ENCODE results near the gene AKAP1. TPM values are rescaled to one million over a fixed set of nuclear protein-coding genes. Genes with fewer than 3 reads are reported as not detected.
A peak's percentile ranks its signal among the peaks of the same experiment; 100 is the strongest.

The AKAP1 gene
- total RNA-seq, 2 donors from 2014 or later, result 11.6 to 18.5 TPM

- Mint-ChIP-seq H3K4me3 (no peak overlapping the region), H3K36me3 (ENCODE audit: low read depth) (peaks cover 29% of the 10 kb centered on the region), H3K9me3 (no peaks in the 10 kb centered on the region), H3K27me3 (ENCODE audit: insufficient read depth) (no peaks in the 10 kb centered on the region), H3K27ac (no peak overlapping the region), H3K4me1 (peaks cover 1% of the 10 kb centered on the region)
- Histone ChIP-seq H3K27ac (ENCODE audit: low read depth, low read length) (no peak overlapping the region), H3K4me3 (ENCODE audit: low read length) (no peak overlapping the region), H3K4me1 (ENCODE audit: control insufficient read depth, insufficient read depth, low read length) (no peaks in the 10 kb centered on the region), H3K9me3 (ENCODE audit: control insufficient read depth, low read length) (no peaks in the 10 kb centered on the region), H3K27me3 (ENCODE audit: control insufficient read depth, insufficient read depth, low read length, poor library complexity, severe bottlenecking) (no peaks in the 10 kb centered on the region), H3K36me3 (ENCODE audit: control insufficient read depth, insufficient read depth, low read length) (peaks cover 23% of the 10 kb centered on the region), H3K9ac (ENCODE audit: extremely low read depth, low read length, poor library complexity, severe bottlenecking) (no peak overlapping the region)
- TF ChIP-seq CTCF (conservative IDR thresholded peaks at IDR 0.05), result peak; percentile 93
- peak; percentile 97 for DNase-seq
- 80 to 85% methylated on average over 5 to 13 of the region's 13 CpGs for WGBS, 2 experiments (ENCODE audit: insufficient coverage in 1 of 2, insufficient read length in 1 of 2)
Measured at GRCh38 chr17:57114085-57114673, 29.1 kb downstream of the AKAP1 start.

GRCh38 chr17:57115377-57115776, 30.3 kb downstream of the AKAP1 start:
- Histone ChIP-seq H3K27me3 (ENCODE audit: control insufficient read depth, insufficient read depth, low read length, poor library complexity, severe bottlenecking) (no peaks in the 10 kb centered on the region), H3K36me3 (ENCODE audit: control insufficient read depth, insufficient read depth, low read length) (peaks cover 25% of the 10 kb centered on the region), H3K9me3 (ENCODE audit: control insufficient read depth, low read length) (no peaks in the 10 kb centered on the region), H3K4me1 (ENCODE audit: control insufficient read depth, insufficient read depth, low read length) (no peaks in the 10 kb centered on the region), H3K27ac (ENCODE audit: low read depth, low read length) (no peak overlapping the region), H3K9ac (ENCODE audit: extremely low read depth, low read length, poor library complexity, severe bottlenecking) (no peak overlapping the region), H3K4me3 (ENCODE audit: low read length) (no peak overlapping the region)
- Mint-ChIP-seq H3K27ac (no peak overlapping the region), H3K36me3 (ENCODE audit: low read depth) (peaks cover 31% of the 10 kb centered on the region), H3K27me3 (ENCODE audit: insufficient read depth) (no peaks in the 10 kb centered on the region), H3K4me3 (no peak overlapping the region), H3K9me3 (no peaks in the 10 kb centered on the region), H3K4me1 (no peaks in the 10 kb centered on the region)
- TF ChIP-seq CTCF (conservative IDR thresholded peaks at IDR 0.05), result no peak
- 89% methylated on average over 4 of the region's 4 CpGs; no CpG with 5 or more reads in 1 of the 2 experiments for WGBS, 2 experiments (ENCODE audit: insufficient coverage in 1 of 2, insufficient read length in 1 of 2)
- DNase-seq, result no peak

- H3K27me3 Mint-ChIP-seq (ENCODE audit: insufficient read depth), result no peaks in the 10 kb centered on the region
- no peaks in the 10 kb centered on the region for H3K4me1 Mint-ChIP-seq
- H3K4me1 ChIP-seq (ENCODE audit: control insufficient read depth, insufficient read depth, low read length), result no peaks in the 10 kb centered on the region
Measured at GRCh38 chr17:57115916-57116315, 30.9 kb downstream of the AKAP1 start.

More at GRCh38 chr17:57115916-57116315, 30.9 kb downstream of the AKAP1 start:
- peaks cover 31% of the 10 kb centered on the region for H3K36me3 ChIP-seq (ENCODE audit: control insufficient read depth, insufficient read depth, low read length)
- no peak overlapping the region for H3K4me3 ChIP-seq (ENCODE audit: low read length)
- H3K9me3 ChIP-seq (ENCODE audit: control insufficient read depth, low read length), result no peaks in the 10 kb centered on the region
- H3K27ac ChIP-seq (ENCODE audit: low read depth, low read length), result no peak overlapping the region
- Mint-ChIP-seq H3K36me3 (ENCODE audit: low read depth) (peaks cover 35% of the 10 kb centered on the region), H3K4me3 (no peak overlapping the region), H3K27ac (no peak overlapping the region), H3K9me3 (no peaks in the 10 kb centered on the region)
- WGBS, 2 experiments (ENCODE audit: insufficient coverage in 1 of 2, insufficient read length in 1 of 2), result 96 to 97% methylated on average over 19 to 21 of the region's 21 CpGs
- H3K9ac ChIP-seq (ENCODE audit: extremely low read depth, low read length, poor library complexity, severe bottlenecking), result no peak overlapping the region
- DNase-seq, result no peak
- TF ChIP-seq CTCF (conservative IDR thresholded peaks at IDR 0.05), result no peak
- no peaks in the 10 kb centered on the region for H3K27me3 ChIP-seq (ENCODE audit: control insufficient read depth, insufficient read depth, low read length, poor library complexity, severe bottlenecking)

Measured in endodermal cell (in vitro differentiated cells).